ENCODE results near the gene PGLYRP3. TPM values are rescaled to one million over a fixed set of nuclear protein-coding genes. Genes with fewer than 3 reads are reported as not detected.

PGLYRP3 gene
- total and polyA plus RNA-seq, 2 of the 8 experiments (the other 6 are each of a cell fraction or from before 2014, with no cell fraction given) = not detected

DNA sequence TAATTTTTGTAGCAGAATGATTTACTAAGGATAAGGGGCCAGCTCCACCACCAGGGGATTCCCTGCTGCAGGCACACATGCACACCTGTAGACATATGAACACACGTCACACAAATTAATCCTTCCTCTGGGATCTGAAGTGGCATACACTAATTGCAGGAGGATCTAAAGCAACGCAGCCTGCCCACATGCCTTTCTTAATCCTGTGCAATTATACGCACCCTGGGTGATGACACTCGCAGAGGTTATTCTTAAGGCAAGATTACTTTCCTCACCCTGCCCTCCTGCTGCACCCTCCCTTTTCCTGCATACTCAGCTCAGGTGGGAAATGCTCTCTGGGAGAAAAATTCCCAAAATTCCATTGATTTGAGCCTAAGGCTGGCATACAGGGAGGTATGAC lies 60.8 kb downstream of the PGLYRP3 start:
- DNase-seq (ENCODE audit: low read depth in 1 of 2, low spot score in 2 of 2) (no peak), FAIRE-seq (no peak)
- H2BK15ac ChIP-seq (ENCODE audit: low read length) = no peak overlapping the region
- no peaks in the 10 kb centered on the region for H3K4me1 ChIP-seq (replicated peaks in 1 of 4; ENCODE audit: control insufficient read depth in 3 of 4, insufficient read depth in 4 of 4, low read length in 3 of 4)
- no peaks in the 10 kb centered on the region for H3K36me3 ChIP-seq (ENCODE audit: control insufficient read depth in 2 of 4, insufficient read depth in 4 of 4, low read length in 3 of 4)
- H3K9ac ChIP-seq (replicated peaks in 1 of 4; ENCODE audit: extremely low read depth in 1 of 4, low read depth in 3 of 4, low read length in 3 of 4) = no peak overlapping the region
- no peak overlapping the region for H3K56ac ChIP-seq (replicated peaks; ENCODE audit: insufficient read length, low read depth, low read length)
- no peaks in the 10 kb centered on the region for H4K20me1 ChIP-seq (replicated peaks in 1 of 2; ENCODE audit: control insufficient read depth in 1 of 2, insufficient read depth in 2 of 2, low read length in 2 of 2)
- no peaks in the 10 kb centered on the region for H3K79me2 ChIP-seq (ENCODE audit: control insufficient read depth in 1 of 2, insufficient read depth in 2 of 2, low read length in 2 of 2)
- no peak overlapping the region for H3K23ac ChIP-seq (ENCODE audit: insufficient read length)
- no peak overlapping the region for H4K8ac ChIP-seq (ENCODE audit: extremely low read depth, insufficient read depth, low read length)
- TF ChIP-seq RAD21 (IDR thresholded peaks at IDR 0.05 in 1 of 2, conservative IDR thresholded peaks at IDR 0.05 in 1 of 2; ENCODE audit: low read depth in 2 of 2, low read length in 2 of 2) (no peak), BRCA1 (IDR thresholded peaks at IDR 0.05; ENCODE audit: low read depth, low read length) (no peak), POLR2A (IDR thresholded peaks at IDR 0.05; ENCODE audit: control extremely low read depth in 1 of 2, low read depth in 2 of 2, low read length in 2 of 2) (no peak), BCL11A (IDR thresholded peaks at IDR 0.05; ENCODE audit: low read depth in 2 of 2, low read length in 2 of 2) (no peak), TAF1 (IDR thresholded peaks at IDR 0.05; ENCODE audit: low read depth, low read length) (no peak), SRF (IDR thresholded peaks at IDR 0.05; ENCODE audit: low read depth, low read length) (no peak), GABPA (IDR thresholded peaks at IDR 0.05; ENCODE audit: borderline replicate concordance, insufficient read depth, low read length) (no peak), SP1 (IDR thresholded peaks at IDR 0.05; ENCODE audit: low read depth, low read length) (no peak), GTF2F1 (IDR thresholded peaks at IDR 0.05; ENCODE audit: borderline replicate concordance, low read depth, low read length) (no peak), SIX5 (IDR thresholded peaks at IDR 0.05; ENCODE audit: low read depth, low read length) (no peak)
- no peaks in the 10 kb centered on the region for H3K23me2 ChIP-seq (ENCODE audit: low read depth, low read length)
- H4K91ac ChIP-seq (replicated peaks; ENCODE audit: insufficient read length, low read length) = no peak overlapping the region
- no peak overlapping the region for H3K27ac ChIP-seq (ENCODE audit: low read depth, low read length)
- H3K4me3 ChIP-seq (ENCODE audit: extremely low read depth in 1 of 4, insufficient read depth in 2 of 4, low read depth in 3 of 4, low read length in 4 of 4) = no peak overlapping the region
- no peak overlapping the region for H3K4ac ChIP-seq (replicated peaks; ENCODE audit: insufficient read length, low read depth, low read length)
- no peak overlapping the region for H2AFZ ChIP-seq (ENCODE audit: low read length)
- no peak overlapping the region for H3K14ac ChIP-seq (ENCODE audit: insufficient read length)
- H2BK12ac ChIP-seq (ENCODE audit: low read depth, low read length) = no peak overlapping the region
- H3K79me1 ChIP-seq (ENCODE audit: low read depth, low read length) = no peaks in the 10 kb centered on the region
- H2BK120ac ChIP-seq (replicated peaks; ENCODE audit: low read depth, low read length) = no peak overlapping the region
- 89% methylated on average over 4 of the region's 4 CpGs; no CpG with 5 or more reads in 1 of the 2 experiments for WGBS, 2 experiments (ENCODE audit: extremely low coverage in 1 of 2, insufficient coverage in 1 of 2, insufficient read length in 1 of 2, insufficient replicate concordance in 2 of 2, low coverage in 1 of 2, low lambda C conversion rate in 2 of 2, missing lambda C conversion rate in 1 of 2)
- no peaks in the 10 kb centered on the region for H3K27me3 ChIP-seq (replicated peaks in 1 of 4; ENCODE audit: control insufficient read depth in 3 of 4, extremely low read depth in 1 of 4, insufficient read depth in 3 of 4, low read length in 3 of 4)
- no peak overlapping the region for H3K18ac ChIP-seq (ENCODE audit: extremely low read depth, low read length)
- H3K9me3 ChIP-seq (ENCODE audit: insufficient read depth in 2 of 2, low read depth in 1 of 2, low read length in 1 of 2) = peaks cover 0 to 11% of the 10 kb centered on the region in 2 experiments; a peak in 2 of 4 replicates
- ChIA-PET POLR2A (ENCODE audit: partially characterized antibody) (no interaction called here), CTCF (ENCODE audit: partially characterized antibody) (interaction anchor here (0.6 to 1.6 kb wide), 6 partner anchors 22 to 1302 kb away, joined by 3 to 4 read pairs (median 3); no protein-coding TSS in a partner anchor)
- H2BK20ac ChIP-seq (ENCODE audit: low read length) = no peak overlapping the region
- H3K4me2 ChIP-seq (ENCODE audit: insufficient read depth in 1 of 2, low read depth in 2 of 2, low read length in 2 of 2) = no peak overlapping the region
- H2BK5ac ChIP-seq (ENCODE audit: low read depth, low read length) = no peak overlapping the region
- no peak overlapping the region for H2AK5ac ChIP-seq (ENCODE audit: low read depth, low read length)
- no peak overlapping the region for H4K5ac ChIP-seq (ENCODE audit: insufficient read length, low read depth, low read length)

All from H1 (cell line).